Endothelial cell of umbilical vein (primary cell): ENCODE results near the gene LCE3D. TPM values are rescaled to one million over a fixed set of nuclear protein-coding genes. Genes with fewer than 3 reads are reported as not detected.

Source experiments
- Bru-seq: library from RNA; stranded (reverse); fragments of 400-500 nt; gene quantifications from one replicate; lab custom pipeline; 2021; lab: Mats Ljungman, UMichigan
- BruChase-seq, 2 experiments: library from RNA; stranded (reverse); fragments of 400-500 nt; gene quantifications; one replicate each; lab custom pipeline; 2021; lab: Mats Ljungman, UMichigan
- BruUV-seq: library from RNA; stranded (reverse); fragments of 400-500 nt; replicated peaks from 2 replicates; lab custom pipeline; 2021; lab: Mats Ljungman, UMichigan
- CTCF ChIA-PET: fragments of 300-600, 350-600 bp; sonication (Branson Sonifier 250); formaldehyde crosslinking; loops from one replicate; lab custom pipeline; 2021; ENCODE audit warnings: antibody characterized with exemption, inconsistent platforms; lab: Charles Lee
- POLR2A ChIA-PET: fragments of 300-600, 350-600 bp; sonication (Branson Sonifier 250); formaldehyde crosslinking; loops from one replicate; lab custom pipeline; 2021; ENCODE audit warnings: antibody characterized with exemption, inconsistent platforms; lab: Charles Lee
- DNase-seq: peaks from one replicate; pipeline ENCODE4 v3.0.0-alpha.2; 2011; ENCODE audit warnings: low read depth, low spot score
- FAIRE-seq: peaks from 2 replicates; lab custom pipeline; 2011; peaks lifted over from hg19 to GRCh38; lab: Jason Lieb, UNC
- H2AFZ ChIP-seq: 2 replicates; pipeline ENCODE4 v1.6.0; 2012; ENCODE audit warnings: low read depth, low read length, control low read depth, inconsistent platforms
- H3K27ac ChIP-seq: 2 replicates; pipeline ENCODE4 v1.5.1; 2011; ENCODE audit warnings: low read depth, mild to moderate bottlenecking, control low read depth, low read length, moderate library complexity; ENCODE audit not compliant: insufficient read depth
- H3K27me3 ChIP-seq, 2 experiments: 2 replicates each; pipeline versions ENCODE4 v1.6.0 to v1.6.1; 2011; ENCODE audit warnings: low read length in 2 of 2, mixed read lengths in 1 of 2; ENCODE audit not compliant: control insufficient read depth in 2 of 2, insufficient read depth in 2 of 2
- H3K36me3 ChIP-seq, 2 experiments: 2 replicates in 1 of 2; 3 replicates in 1 of 2; pipeline ENCODE4 v1.5.1; 2011; ENCODE audit warnings: low read length in 2 of 2, mild to moderate bottlenecking in 1 of 2, moderate library complexity in 1 of 2; ENCODE audit not compliant: control insufficient read depth in 2 of 2, insufficient read depth in 2 of 2; ENCODE audit errors: extremely low read depth in 1 of 2
- H3K4me1 ChIP-seq: 3 replicates; pipeline ENCODE4 v1.5.1; 2011; ENCODE audit warnings: mild to moderate bottlenecking, low read length; ENCODE audit not compliant: control insufficient read depth, insufficient read depth; ENCODE audit errors: extremely low read depth
- H3K4me2 ChIP-seq: 2 replicates; pipeline ENCODE4 v1.6.1; 2011; ENCODE audit warnings: low read length, control low read depth, mixed read lengths; ENCODE audit not compliant: insufficient read depth
- H3K4me3 ChIP-seq, 3 experiments: fragments of 200-600 bp in 1 of 3; sonication (generic), shearing (Covaris generic) in 1 of 3; replicated peaks in 1 of 3; 2 replicates each; pipeline ENCODE4 v1.5.1; 2011 to 2016; ENCODE audit warnings: control low read depth in 3 of 3, low read length in 3 of 3, mild to moderate bottlenecking in 2 of 3, inconsistent platforms in 1 of 3, low read depth in 1 of 3, moderate library complexity in 1 of 3; ENCODE audit not compliant: insufficient read depth in 1 of 3
- H3K79me2 ChIP-seq: 2 replicates; pipeline ENCODE4 v1.6.0; 2012; ENCODE audit warnings: low read length, inconsistent platforms; ENCODE audit not compliant: control insufficient read depth, insufficient read depth
- H3K9ac ChIP-seq: replicated peaks from 2 replicates; pipeline ENCODE3; 2011; ENCODE audit warnings: low read length, control low read depth; ENCODE audit not compliant: insufficient read depth; ENCODE audit errors: extremely low read depth
- H3K9me1 ChIP-seq: replicated peaks from 3 replicates; pipeline ENCODE4 v1.6.0; 2011; ENCODE audit warnings: mild to moderate bottlenecking, low read length; ENCODE audit not compliant: control insufficient read depth, insufficient read depth; ENCODE audit errors: extremely low read depth
- H3K9me3 ChIP-seq: replicated peaks from 2 replicates; pipeline ENCODE4 v1.5.1; 2012; ENCODE audit warnings: low read length, inconsistent platforms; ENCODE audit not compliant: control insufficient read depth, insufficient read depth
- H4K20me1 ChIP-seq: replicated peaks from 2 replicates; pipeline ENCODE3; 2011; ENCODE audit warnings: mild to moderate bottlenecking, low read length; ENCODE audit not compliant: control insufficient read depth, insufficient read depth; ENCODE audit errors: extremely low read depth
- CTCF ChIP-seq, 2 donors: IDR thresholded peaks; 1 replicate in 1 of 2; 2 replicates in 1 of 2; pipeline ENCODE4 v1.5.1; 2011; ENCODE audit warnings: low read length in 2 of 2, mild to moderate bottlenecking in 2 of 2, moderate library complexity in 2 of 2, control low read depth in 1 of 2, inconsistent platforms in 1 of 2, low read depth in 1 of 2; ENCODE audit not compliant: insufficient read depth in 1 of 2; ENCODE audit errors: extremely low read depth in 1 of 2
- EZH2 ChIP-seq: IDR thresholded peaks from 2 replicates; pipeline ENCODE4 v1.6.1; 2012; ENCODE audit warnings: borderline replicate concordance, low read depth, mild to moderate bottlenecking, moderate library complexity, low read length, inconsistent platforms; ENCODE audit not compliant: severe bottlenecking
- FOS ChIP-seq: IDR thresholded peaks from 2 replicates; pipeline ENCODE4 v1.6.1; 2011; ENCODE audit warnings: mild to moderate bottlenecking, low read length, moderate library complexity, borderline replicate concordance; ENCODE audit not compliant: insufficient read depth
- GATA2 ChIP-seq: IDR thresholded peaks from 2 replicates; pipeline ENCODE4 v1.7.0; 2011; ENCODE audit warnings: low read depth, mild to moderate bottlenecking, moderate library complexity, mixed read lengths, low read length; ENCODE audit not compliant: insufficient read length, insufficient read depth
- JUN ChIP-seq: IDR thresholded peaks from 2 replicates; pipeline ENCODE4 v1.6.1; 2011; ENCODE audit warnings: borderline replicate concordance, low read depth; ENCODE audit not compliant: insufficient read length, insufficient read depth
- MAX ChIP-seq: IDR thresholded peaks from 2 replicates; pipeline ENCODE4 v1.6.1; 2011; ENCODE audit not compliant: insufficient read depth, insufficient read length
- MYC ChIP-seq: IDR thresholded peaks from one replicate; pipeline ENCODE4 v1.6.1; 2011; ENCODE audit warnings: mild to moderate bottlenecking, low read depth, low read length
- POLR2A ChIP-seq: IDR thresholded peaks from 2 replicates; pipeline ENCODE4 v1.6.1; 2012; ENCODE audit warnings: low read depth, mild to moderate bottlenecking, control low read depth, low read length
- POLR2AphosphoS5 ChIP-seq: IDR thresholded peaks from 2 replicates; pipeline ENCODE4 v1.6.1; 2012; ENCODE audit warnings: low read depth, mild to moderate bottlenecking, control low read depth, low read length, moderate library complexity; ENCODE audit not compliant: insufficient read depth
- dilution Hi-C: fragments of 300-500 bp; cut with MboI; formaldehyde crosslinking; loops from one replicate; pipeline ENCODE4 v1.15.0; 2019; ENCODE audit warnings: low sequenced_read_pairs; ENCODE audit not compliant: extremely low pct_ligation_motif_present
- intact Hi-C: fragments of 100-400 bp; cut with micrococcal nuclease; formaldehyde crosslinking; loops from one replicate; pipeline ENCODE4 v1.10.0; 2022
- long read RNA-seq: library from polyadenylated mRNA; stranded (forward); transcript quantifications from one replicate; pipeline ENCODE4 v2.0.0, GENCODE V29; 2021
- polyA minus RNA-seq, 3 experiments: library from RNA; depleted of rRNA, polyadenylated mRNA; stranded (reverse); fragments of >200 nt; gene quantifications; 1 replicate in 1 of 3; 2 replicates in 2 of 3; pipeline ENCODE4 v1.2.3, GENCODE V29; 2011
- polyA plus RNA-seq, 4 experiments: library from polyadenylated mRNA; depleted of rRNA in 3 of 4; stranded (reverse) in 3 of 4; unstranded in 1 of 4; fragments of >200 nt; gene quantifications; 2 replicates each; pipeline versions ENCODE4 v1.2.1 to v1.2.3, GENCODE V29; 2011 to 2012; ENCODE audit warnings: missing spikeins in 1 of 4
- total RNA-seq: library from RNA; stranded (reverse); gene quantifications from 2 replicates; pipeline ENCODE4 v1.2.3, GENCODE V29; 2021

Gene LCE3D
- total RNA-seq, result not detected in 2 replicates
- polyA plus RNA-seq, result not detected in 2 replicates
- not detected in 2 replicates for polyA plus RNA-seq (2011; cell fraction: cytosol; rRNA removed)
- not detected in 2 replicates for polyA plus RNA-seq (2011; cell fraction: nucleus; rRNA removed)
- not detected in 2 replicates for polyA plus RNA-seq (2012)
- polyA minus RNA-seq, result not detected in 2 replicates
- polyA minus RNA-seq (2011; cell fraction: cytosol; rRNA and poly(A)+ RNA removed), result not detected
- not detected in 2 replicates for polyA minus RNA-seq (2011; cell fraction: nucleus; rRNA and poly(A)+ RNA removed)
- not detected for Bru-seq, nascent RNA
- not detected for BruChase-seq, experiment 1, labeled RNA remaining after a 6-hour chase
- BruChase-seq, experiment 2, labeled RNA remaining after a 2-hour chase, result not detected
- long read RNA-seq, result 0 reads

- dilution Hi-C loops, result no loop called here
- no TSS peak for BruUV-seq
- FAIRE-seq (no peak), DNase-seq (no peak)
- CTCF ChIA-PET, result no interaction called here
- H3K36me3 ChIP-seq, result no peaks in the 10 kb centered on the region
- H4K20me1 ChIP-seq, result no peaks in the 10 kb centered on the region
- TF ChIP-seq FOS, result no peak
- TF ChIP-seq CTCF (IDR thresholded peaks at IDR 0.05; ENCODE audit: extremely low read depth in 1 of 2, insufficient read depth in 1 of 2, low read depth in 1 of 2, low read length in 2 of 2), result no peak
- TF ChIP-seq GATA2, result no peak
- TF ChIP-seq EZH2, result no peak
- no peak for TF ChIP-seq POLR2A
- no peak for TF ChIP-seq MYC
- no peak for TF ChIP-seq JUN
- TF ChIP-seq MAX, result no peak
- TF ChIP-seq POLR2AphosphoS5, result no peak
- peaks cover 2% of the 10 kb centered on the region for H3K9me3 ChIP-seq
- intact Hi-C loops, result no loop called here
- no peak within 1 kb of the TSS for H3K9ac ChIP-seq
- H3K4me1 ChIP-seq, result no peaks in the 10 kb centered on the region
- POLR2A ChIA-PET, result no interaction called here
- no peak within 1 kb of the TSS for H3K4me3 ChIP-seq
- H3K27me3 ChIP-seq, result no peaks in the 10 kb centered on the region
- H3K4me2 ChIP-seq, result no peak within 1 kb of the TSS
- H3K9me1 ChIP-seq, result no peaks in the 10 kb centered on the region
- H3K27ac ChIP-seq, result no peak within 1 kb of the TSS
- H2AFZ ChIP-seq, result no peak within 1 kb of the TSS
- no peaks in the 10 kb centered on the region for H3K79me2 ChIP-seq
Observed at GRCh38 chr1:152580433-152580832, at the start of gene LCE3D. Gene LCE3D (minus strand): TSS chr1:152580516. CDS start chr1:152579936, 580 bp downstream.
